Mucosa of stomach (tissue), 1 donor: ENCODE data around the gene IL1RAPL1.

Experiments
- H3K27me3 ChIP-seq: one replicate; pipeline ENCODE4 v1.7.0; 2013; ENCODE audit warnings: mild to moderate bottlenecking, low read length; ENCODE audit not compliant: control insufficient read depth, insufficient read depth
- H3K36me3 ChIP-seq: one replicate; pipeline ENCODE4 v1.7.0; 2013; ENCODE audit warnings: low read length; ENCODE audit not compliant: control insufficient read depth, insufficient read depth
- H3K4me1 ChIP-seq: one replicate; pipeline ENCODE4 v1.7.0; 2013; ENCODE audit warnings: mild to moderate bottlenecking, low read length; ENCODE audit not compliant: control insufficient read depth, insufficient read depth
- H3K4me3 ChIP-seq: one replicate; pipeline ENCODE4 v1.7.0; 2013; ENCODE audit warnings: low read length
- H3K9ac ChIP-seq: one replicate; pipeline ENCODE4 v1.7.0; 2013; ENCODE audit warnings: mild to moderate bottlenecking, low read length, moderate library complexity
- H3K9me3 ChIP-seq: one replicate; pipeline ENCODE4 v1.7.0; 2013; ENCODE audit warnings: mild to moderate bottlenecking, low read length, moderate library complexity; ENCODE audit not compliant: control insufficient read depth
- donor health status: Pancreatic carcinoma.

IL1RAPL1 gene

DNA sequence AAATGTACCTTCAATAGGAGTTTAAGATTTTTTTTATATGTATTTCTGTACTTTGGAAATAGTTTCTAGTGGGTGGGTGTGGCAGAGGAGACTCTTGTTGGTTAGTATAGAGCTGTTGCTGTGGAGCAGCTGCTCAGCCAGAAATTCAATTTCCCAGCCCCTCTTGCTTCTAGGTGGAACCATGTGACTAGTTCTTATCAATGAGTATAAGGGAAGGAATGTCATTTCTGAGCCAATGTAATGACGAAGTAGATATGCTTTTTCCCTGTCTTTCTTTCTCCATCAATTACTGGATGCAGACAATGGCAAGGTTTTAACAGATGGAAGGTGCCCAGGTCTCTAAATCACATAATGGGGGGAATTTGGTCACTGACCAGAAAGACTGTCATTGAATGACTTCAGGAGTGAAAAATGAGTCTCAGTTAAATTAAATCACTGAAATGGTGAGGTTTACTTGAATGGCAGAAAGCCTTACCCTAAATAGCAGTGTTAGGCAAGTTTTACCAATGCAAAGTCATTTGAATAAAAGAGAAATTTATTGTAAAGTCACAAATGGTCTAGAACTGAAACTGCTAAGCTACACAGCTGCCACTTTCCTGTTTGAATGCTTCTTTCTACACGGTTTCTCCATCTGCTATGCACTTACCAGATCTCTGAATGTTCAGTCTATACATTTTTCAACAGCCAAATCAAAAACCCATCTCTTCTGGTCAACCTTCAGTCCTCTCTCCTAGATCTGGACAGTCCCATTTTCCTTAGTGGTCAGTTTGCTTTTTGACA is 832.7 kb downstream of the IL1RAPL1 start:
- Histone ChIP-seq H3K4me1 (no peaks in the 10 kb centered on the region), H3K9me3 (no peaks in the 10 kb centered on the region), H3K9ac (no peak overlapping the region), H3K36me3 (no peaks in the 10 kb centered on the region), H3K4me3 (no peak overlapping the region), H3K27me3 (no peaks in the 10 kb centered on the region)

DNA sequence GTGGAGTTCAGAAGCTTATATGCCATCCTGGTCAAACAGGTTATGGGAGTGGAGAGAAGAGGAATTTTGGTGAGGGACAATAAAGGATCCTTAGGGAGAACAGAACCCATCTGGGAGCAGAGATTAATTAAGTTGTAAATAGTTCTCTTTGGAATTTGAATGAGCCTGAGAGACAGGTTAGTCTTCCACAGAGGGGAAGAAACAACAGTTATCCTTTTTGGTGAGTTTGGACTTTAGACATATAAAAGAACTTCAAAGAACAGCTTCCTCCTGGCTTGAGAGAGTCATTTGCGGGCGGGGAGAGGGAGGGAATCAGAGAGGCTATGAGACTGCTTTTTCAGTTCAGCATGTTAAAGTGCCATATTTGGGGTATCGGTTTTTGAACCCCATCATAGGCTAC is 834.8 kb downstream of the IL1RAPL1 start:
- no peak overlapping the region for H3K4me3 ChIP-seq

DNA sequence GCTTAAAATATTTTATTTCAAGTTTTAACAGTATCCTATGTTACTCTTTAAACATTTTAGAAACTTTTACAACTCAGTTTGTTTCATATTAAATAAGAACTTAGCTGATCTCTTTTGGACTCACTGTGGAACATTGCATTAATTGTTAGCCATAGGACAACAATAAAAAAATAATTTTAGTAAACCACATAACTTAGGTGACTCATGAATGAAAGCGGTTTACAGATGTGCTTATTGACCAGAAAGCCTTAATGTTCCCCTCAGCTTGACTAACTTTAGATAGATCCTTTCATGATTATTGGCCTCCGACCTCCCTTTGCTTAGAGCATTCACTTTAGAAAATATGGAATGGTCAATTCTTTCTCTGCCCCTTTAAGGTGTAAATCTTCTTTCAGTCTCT is 844.6 kb downstream of the IL1RAPL1 start:
- no peaks in the 10 kb centered on the region for H3K27me3 ChIP-seq
- no peak overlapping the region for H3K4me3 ChIP-seq
- H3K9ac ChIP-seq, result no peak overlapping the region
- no peaks in the 10 kb centered on the region for H3K36me3 ChIP-seq
- no peaks in the 10 kb centered on the region for H3K4me1 ChIP-seq
- H3K9me3 ChIP-seq, result no peaks in the 10 kb centered on the region

More for the DNA sequence above, 834.8 kb downstream of the IL1RAPL1 start:
- H3K9me3 ChIP-seq, result no peaks in the 10 kb centered on the region
- no peaks in the 10 kb centered on the region for H3K4me1 ChIP-seq
- no peaks in the 10 kb centered on the region for H3K27me3 ChIP-seq
- no peak overlapping the region for H3K9ac ChIP-seq
- H3K36me3 ChIP-seq, result no peaks in the 10 kb centered on the region

DNA sequence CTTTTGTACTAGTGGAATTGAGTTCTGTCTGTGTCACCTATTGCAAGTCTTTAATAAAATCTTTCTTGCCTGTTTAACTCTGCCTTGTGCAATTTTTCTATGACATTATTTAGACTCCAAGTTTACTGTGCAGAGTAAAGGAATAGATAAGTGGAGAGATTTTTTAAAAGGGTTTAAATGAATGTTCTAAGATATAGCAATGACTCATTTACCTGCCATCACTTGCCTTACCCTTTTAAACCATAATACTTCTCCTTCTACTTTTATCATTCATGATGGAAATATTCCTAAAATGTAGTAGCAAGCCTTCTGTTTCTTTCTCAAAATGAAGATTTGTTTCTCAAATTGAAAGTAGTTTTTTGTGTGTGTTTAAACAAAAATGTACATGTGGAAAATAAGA is 845.3 kb downstream of the IL1RAPL1 start:
- Histone ChIP-seq H3K9ac (no peak overlapping the region), H3K9me3 (no peaks in the 10 kb centered on the region), H3K27me3 (no peaks in the 10 kb centered on the region), H3K36me3 (no peaks in the 10 kb centered on the region), H3K4me1 (no peaks in the 10 kb centered on the region), H3K4me3 (no peak overlapping the region)

DNA sequence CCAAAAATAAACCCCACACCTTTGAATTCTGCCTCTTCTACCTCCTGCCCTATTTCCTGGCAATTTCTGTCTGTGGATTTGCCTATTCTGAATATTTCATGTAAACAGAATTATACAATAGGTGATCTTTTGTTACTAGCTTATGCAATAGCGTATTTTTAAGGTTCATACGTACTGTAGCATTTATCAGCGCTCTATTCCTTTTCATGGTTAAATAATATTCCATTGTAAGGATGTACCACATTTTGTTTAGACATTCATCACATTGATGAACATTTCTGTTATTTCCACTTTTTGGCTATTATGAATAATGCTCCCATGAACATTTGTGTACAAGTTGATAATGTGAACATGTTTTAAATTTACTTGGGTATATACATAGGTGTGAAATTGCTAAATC is 847.7 kb downstream of the IL1RAPL1 start:
- no peaks in the 10 kb centered on the region for H3K27me3 ChIP-seq
- H3K4me1 ChIP-seq, result no peaks in the 10 kb centered on the region
- no peaks in the 10 kb centered on the region for H3K9me3 ChIP-seq
- H3K9ac ChIP-seq, result no peak overlapping the region
- H3K4me3 ChIP-seq, result no peak overlapping the region
- H3K36me3 ChIP-seq, result no peaks in the 10 kb centered on the region

DNA sequence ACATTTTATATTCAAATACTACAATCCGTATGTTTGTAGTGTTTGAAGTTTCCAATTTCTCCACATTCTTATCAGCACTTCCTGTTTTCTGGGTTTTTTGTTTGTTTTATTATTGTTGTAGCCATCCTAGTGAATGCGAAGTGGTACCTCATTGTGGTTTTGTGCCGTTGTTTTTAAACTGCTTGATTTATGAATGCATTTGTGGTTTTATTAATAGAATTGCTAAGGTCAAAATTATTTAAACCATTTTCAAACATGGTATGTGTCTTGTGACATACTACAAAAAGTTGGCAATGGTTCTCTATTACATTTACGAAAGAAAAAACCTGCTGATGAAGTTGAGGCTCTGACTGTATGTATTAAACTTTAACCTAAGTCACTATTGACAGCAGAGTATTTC is 848.1 kb downstream of the IL1RAPL1 start:
- H3K9ac ChIP-seq, result no peak overlapping the region
- no peaks in the 10 kb centered on the region for H3K4me1 ChIP-seq
- H3K36me3 ChIP-seq, result no peaks in the 10 kb centered on the region
- no peak overlapping the region for H3K4me3 ChIP-seq
- H3K27me3 ChIP-seq, result no peaks in the 10 kb centered on the region
- no peaks in the 10 kb centered on the region for H3K9me3 ChIP-seq

DNA sequence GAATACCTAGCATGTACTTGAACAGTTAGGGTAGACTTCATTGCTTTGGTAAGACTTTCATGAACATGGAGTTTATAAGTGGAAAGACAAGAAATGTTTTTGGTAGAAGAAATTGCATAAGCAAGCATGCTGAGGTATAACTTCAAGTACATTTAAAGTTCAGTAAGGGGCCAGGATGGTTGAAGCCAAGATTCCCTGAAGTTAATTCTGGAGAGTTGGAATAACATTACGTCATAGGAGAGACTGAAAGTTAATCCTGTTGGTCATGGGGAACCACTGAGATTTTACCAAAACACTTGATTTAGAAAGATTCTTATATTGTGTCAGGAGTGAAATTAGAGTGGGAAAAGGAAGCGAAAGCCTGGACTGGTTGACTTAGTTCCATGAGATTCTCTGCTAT is 860.6 kb downstream of the IL1RAPL1 start:
- no peaks in the 10 kb centered on the region for H3K27me3 ChIP-seq
- no peaks in the 10 kb centered on the region for H3K9me3 ChIP-seq
- no peaks in the 10 kb centered on the region for H3K36me3 ChIP-seq
- H3K4me3 ChIP-seq, result no peak overlapping the region
- H3K9ac ChIP-seq, result no peak overlapping the region
- no peaks in the 10 kb centered on the region for H3K4me1 ChIP-seq

DNA sequence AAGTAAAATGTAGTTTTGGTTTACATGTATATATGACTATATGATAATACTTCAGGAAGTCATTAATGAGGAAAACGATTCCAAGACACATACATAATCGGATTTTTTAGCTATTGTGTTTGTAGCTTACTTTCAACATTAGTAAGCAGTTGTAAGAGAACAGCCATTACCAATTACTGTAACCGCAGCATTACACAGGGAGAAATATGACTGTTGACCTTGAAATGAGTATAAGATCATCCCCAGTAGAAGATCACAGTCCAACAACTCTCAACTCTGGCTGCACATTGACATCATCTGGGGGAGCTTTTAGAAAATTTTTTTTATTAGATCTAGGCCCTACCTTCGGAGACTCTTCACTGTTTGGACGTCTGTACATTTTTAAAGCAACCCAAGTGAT is 866.1 kb downstream of the IL1RAPL1 start:
- no peak overlapping the region for H3K4me3 ChIP-seq
- H3K36me3 ChIP-seq, result no peaks in the 10 kb centered on the region
- no peak overlapping the region for H3K9ac ChIP-seq
- H3K9me3 ChIP-seq, result no peaks in the 10 kb centered on the region
- H3K27me3 ChIP-seq, result no peaks in the 10 kb centered on the region
- H3K4me1 ChIP-seq, result no peaks in the 10 kb centered on the region

DNA sequence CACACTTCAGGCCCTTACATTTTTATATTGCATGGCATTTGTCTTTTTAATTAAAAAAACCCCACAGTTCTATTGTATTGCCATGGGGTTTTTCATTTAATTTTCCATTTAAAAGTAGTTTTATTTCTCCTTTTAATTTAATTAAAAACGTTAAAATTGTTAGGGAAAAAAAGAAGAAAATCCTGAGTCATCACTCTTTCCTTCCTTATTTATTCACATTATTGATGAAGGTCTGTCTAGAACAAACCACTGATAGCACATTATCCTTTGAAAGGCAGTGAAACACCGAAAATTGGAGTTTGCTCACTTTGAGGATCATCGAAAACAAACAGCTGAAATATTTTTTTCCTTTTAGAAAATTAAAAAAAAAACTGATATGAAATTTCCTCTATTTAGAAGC is 868.5 kb downstream of the IL1RAPL1 start:
- Histone ChIP-seq H3K4me3 (no peak overlapping the region), H3K27me3 (no peaks in the 10 kb centered on the region), H3K9me3 (no peaks in the 10 kb centered on the region), H3K36me3 (no peaks in the 10 kb centered on the region), H3K4me1 (no peaks in the 10 kb centered on the region), H3K9ac (no peak overlapping the region)

DNA sequence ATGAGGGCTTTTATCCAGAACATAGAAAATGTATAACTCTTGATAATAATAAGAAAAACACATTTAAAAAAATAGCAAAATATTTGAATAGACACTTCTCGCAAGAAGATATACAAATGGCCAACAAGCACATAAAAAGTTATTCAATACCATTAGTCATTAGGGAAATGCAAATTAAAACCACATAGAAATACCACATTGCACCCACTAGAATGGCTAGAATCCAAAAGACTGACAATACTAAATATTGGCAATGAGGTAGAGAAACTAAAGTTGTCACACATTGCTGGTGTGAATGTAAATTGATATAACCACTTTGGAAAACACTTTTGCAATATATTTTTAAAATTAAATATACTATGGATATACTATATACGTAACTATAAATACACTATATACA is 873.8 kb downstream of the IL1RAPL1 start:
- H3K36me3 ChIP-seq, result no peaks in the 10 kb centered on the region

DNA sequence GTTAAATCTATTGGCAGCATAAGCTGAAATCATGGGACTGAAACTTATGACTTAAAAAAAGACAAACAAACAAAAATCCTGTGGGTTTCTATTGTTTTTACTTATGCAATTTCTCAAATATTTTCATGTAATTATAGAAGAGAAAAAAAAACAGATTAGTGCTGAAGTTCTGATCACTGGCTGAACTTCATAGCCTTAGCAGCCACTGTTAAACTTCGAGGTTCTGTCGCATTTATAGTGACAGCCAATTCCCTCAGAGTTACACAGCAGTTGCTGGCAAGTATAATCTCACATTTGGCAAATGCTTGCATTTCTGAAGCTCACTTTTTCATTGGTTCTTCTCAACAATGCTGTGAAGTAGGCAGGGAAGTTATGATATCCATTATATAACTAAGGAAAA is 879.2 kb downstream of the IL1RAPL1 start:
- Histone ChIP-seq H3K27me3 (no peaks in the 10 kb centered on the region), H3K4me3 (no peak overlapping the region), H3K4me1 (no peaks in the 10 kb centered on the region), H3K9me3 (no peaks in the 10 kb centered on the region), H3K36me3 (no peaks in the 10 kb centered on the region), H3K9ac (no peak overlapping the region)

More for the DNA sequence above, 873.8 kb downstream of the IL1RAPL1 start:
- H3K4me1 ChIP-seq, result no peaks in the 10 kb centered on the region
- no peaks in the 10 kb centered on the region for H3K9me3 ChIP-seq
- no peaks in the 10 kb centered on the region for H3K27me3 ChIP-seq
- H3K4me3 ChIP-seq, result no peak overlapping the region
- no peak overlapping the region for H3K9ac ChIP-seq

DNA sequence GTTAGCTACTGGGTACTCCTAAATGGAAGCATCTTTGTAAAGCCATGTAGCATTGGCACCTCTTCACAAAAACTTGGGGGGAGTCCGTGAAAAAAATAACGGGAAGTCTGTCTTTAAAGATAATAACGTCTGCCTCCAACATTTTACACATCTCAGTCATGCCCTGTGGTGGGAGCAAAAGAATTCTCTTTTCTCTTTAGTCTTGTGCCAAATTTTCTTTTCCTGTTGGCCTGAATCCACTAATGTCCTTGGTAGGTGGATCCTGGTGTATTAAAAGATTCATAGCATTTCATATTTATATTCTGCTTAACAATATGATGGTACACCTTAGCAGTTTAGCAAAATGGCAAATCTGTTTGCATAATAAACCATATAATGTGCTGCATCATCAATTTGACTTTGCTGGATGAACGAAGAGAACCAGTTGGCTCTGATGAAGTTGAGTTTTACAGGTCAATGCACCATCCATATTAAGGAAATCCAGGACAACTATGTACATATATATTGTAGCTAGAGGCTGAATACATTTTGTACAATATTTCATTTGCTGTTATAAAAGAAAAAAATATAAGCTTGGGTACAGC is 881.8 kb downstream of the IL1RAPL1 start:
- H3K9me3 ChIP-seq, result no peaks in the 10 kb centered on the region
- H3K4me1 ChIP-seq, result no peaks in the 10 kb centered on the region
- H3K27me3 ChIP-seq, result no peaks in the 10 kb centered on the region
- H3K36me3 ChIP-seq, result no peaks in the 10 kb centered on the region
- no peak overlapping the region for H3K9ac ChIP-seq
- no peak overlapping the region for H3K4me3 ChIP-seq
